Esophagus squamous epithelium (tissue), 5 donors: ENCODE measurements around the gene DCDC2C. TPM values are rescaled to one million over a fixed set of nuclear protein-coding genes. Genes with fewer than 3 reads are reported as not detected.

ENCODE experiments used
- DNase-seq: peaks from one replicate; lab custom pipeline; 2025; lab: John Stamatoyannopoulos, UW
- H3K27ac ChIP-seq, 4 donors: fragments of 200-600 bp; sonication (generic); one replicate each; pipeline ENCODE4 v1.5.1; 2016 to 2019; ENCODE audit warnings: mild to moderate bottlenecking in 1 of 4
- H3K27me3 ChIP-seq, 4 donors: fragments of 200-600 bp; sonication (generic); 1 replicate in 3 of 4; 2 replicates in 1 of 4; pipeline versions ENCODE4 v1.5.1 to v1.6.0; 2017 to 2021; ENCODE audit warnings: antibody characterized with exemption in 1 of 4
- H3K36me3 ChIP-seq, 3 donors: fragments of 200-600 bp; sonication (generic); one replicate each; pipeline ENCODE4 v1.5.1; 2016 to 2019
- H3K4me1 ChIP-seq, 3 donors: fragments of 200-600 bp; sonication (generic); one replicate each; pipeline ENCODE4 v1.5.1; 2017 to 2019
- H3K4me3 ChIP-seq, 4 donors: fragments of 200-600 bp; sonication (generic); 1 replicate in 3 of 4; 2 replicates in 1 of 4; pipeline ENCODE4 v1.5.1; 2016 to 2019; ENCODE audit warnings: mild to moderate bottlenecking in 2 of 4, moderate library complexity in 1 of 4
- H3K9me3 ChIP-seq, 3 donors: fragments of 200-600 bp; sonication (generic); one replicate each; pipeline ENCODE4 v1.5.1; 2016 to 2019
- POLR2A ChIP-seq, 4 donors: fragments of 450-650 bp; IDR thresholded peaks; one replicate each; pipeline ENCODE4 v1.6.1; 2017; ENCODE audit warnings: antibody characterized with exemption in 4 of 4, mild to moderate bottlenecking in 4 of 4, moderate library complexity in 3 of 4
- WGBS, 2 donors: methylation state at CpG; one replicate each; pipeline ENCODE4 v1.1.5; 2018; 5-methylcytosine and 5-hydroxymethylcytosine counted together
- intact Hi-C: fragments of 100-400 bp; cut with DNase I; formaldehyde crosslinking; loops from one replicate; pipeline ENCODE4 v1.15.0; 2022
- total RNA-seq, 4 donors: library from RNA; depleted of rRNA; stranded (reverse); fragments of >200 nt; gene quantifications; one replicate each; pipeline ENCODE4 v1.1.0, GENCODE V29; 2016
- TF ChIP-seq, protein P1 (sequence below), 6 experiments: fragments of 450-650 bp in 4 of 6; fragments of 200-600 bp in 2 of 6; sonication (generic) in 2 of 6; IDR thresholded peaks; one replicate each; pipeline ENCODE4 v1.5.1; 2016 to 2019; ENCODE audit warnings: antibody characterized with exemption in 6 of 6, mild to moderate bottlenecking in 4 of 6, moderate library complexity in 4 of 6
- donor health status: DM: yes; HTN: yes; CAD: no.

DCDC2C gene
- total RNA-seq, 4 donors from 2014 or later = not detected

DNA sequence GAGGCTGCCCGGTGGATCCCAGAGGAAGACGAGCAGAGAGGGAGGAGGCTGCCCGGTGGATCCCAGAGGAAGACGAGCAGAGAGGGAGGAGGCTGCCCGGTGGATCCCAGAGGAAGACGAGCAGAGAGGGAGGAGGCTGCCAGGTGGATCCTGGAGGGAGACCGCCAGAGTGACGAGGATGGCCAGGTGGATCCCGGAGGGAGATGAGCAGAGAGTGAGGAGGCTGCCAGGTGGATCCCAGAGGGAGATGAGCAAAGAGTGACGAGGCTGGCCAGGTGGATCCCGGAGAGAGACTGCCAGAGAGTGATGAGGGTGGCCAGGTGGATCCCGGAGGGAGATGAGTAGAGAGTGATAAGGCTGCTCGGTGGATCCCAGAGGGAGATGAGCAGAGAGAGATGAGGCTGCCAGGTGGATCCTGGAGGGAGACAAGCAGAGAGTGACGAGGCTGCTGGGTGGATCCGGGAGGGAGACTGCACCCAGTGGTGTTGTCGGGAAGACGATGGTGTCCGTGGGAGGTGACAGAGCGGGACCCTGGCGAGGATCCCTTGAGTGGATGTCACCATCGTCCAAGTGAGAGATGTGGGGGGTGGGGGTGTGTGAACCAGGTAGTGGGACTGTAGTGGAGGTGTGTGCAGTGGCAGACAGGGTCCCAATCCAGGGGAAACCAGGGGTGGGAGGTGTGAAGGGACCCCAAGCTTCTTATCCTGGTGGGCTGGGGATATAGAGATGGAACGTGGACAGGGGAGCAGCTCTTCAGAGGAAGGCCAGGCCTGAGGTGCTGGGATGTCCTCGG, 22.3 kb downstream of the DCDC2C start:
- H3K4me1 ChIP-seq = peaks cover 0 to 8% (median 0%) of the 10 kb centered on the region in 3 donors
- intact Hi-C loops = no loop called here
- no peaks in the 10 kb centered on the region for H3K9me3 ChIP-seq
- WGBS, 2 donors = 54 to 63% methylated on average over 14 to 23 of the region's 23 CpGs
- DNase-seq = no peak
- no peak overlapping the region for H3K27ac ChIP-seq
- no peak overlapping the region for H3K4me3 ChIP-seq
- H3K27me3 ChIP-seq = peaks cover 0 to 6% (median 0%) of the 10 kb centered on the region in 4 donors
- H3K36me3 ChIP-seq = no peaks in the 10 kb centered on the region
- TF ChIP-seq POLR2A (IDR thresholded peaks at IDR 0.05) = no peak
- TF ChIP-seq, protein P1, sequence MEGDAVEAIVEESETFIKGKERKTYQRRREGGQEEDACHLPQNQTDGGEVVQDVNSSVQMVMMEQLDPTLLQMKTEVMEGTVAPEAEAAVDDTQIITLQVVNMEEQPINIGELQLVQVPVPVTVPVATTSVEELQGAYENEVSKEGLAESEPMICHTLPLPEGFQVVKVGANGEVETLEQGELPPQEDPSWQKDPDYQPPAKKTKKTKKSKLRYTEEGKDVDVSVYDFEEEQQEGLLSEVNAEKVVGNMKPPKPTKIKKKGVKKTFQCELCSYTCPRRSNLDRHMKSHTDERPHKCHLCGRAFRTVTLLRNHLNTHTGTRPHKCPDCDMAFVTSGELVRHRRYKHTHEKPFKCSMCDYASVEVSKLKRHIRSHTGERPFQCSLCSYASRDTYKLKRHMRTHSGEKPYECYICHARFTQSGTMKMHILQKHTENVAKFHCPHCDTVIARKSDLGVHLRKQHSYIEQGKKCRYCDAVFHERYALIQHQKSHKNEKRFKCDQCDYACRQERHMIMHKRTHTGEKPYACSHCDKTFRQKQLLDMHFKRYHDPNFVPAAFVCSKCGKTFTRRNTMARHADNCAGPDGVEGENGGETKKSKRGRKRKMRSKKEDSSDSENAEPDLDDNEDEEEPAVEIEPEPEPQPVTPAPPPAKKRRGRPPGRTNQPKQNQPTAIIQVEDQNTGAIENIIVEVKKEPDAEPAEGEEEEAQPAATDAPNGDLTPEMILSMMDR (IDR thresholded peaks at IDR 0.05) = no peak

DNA sequence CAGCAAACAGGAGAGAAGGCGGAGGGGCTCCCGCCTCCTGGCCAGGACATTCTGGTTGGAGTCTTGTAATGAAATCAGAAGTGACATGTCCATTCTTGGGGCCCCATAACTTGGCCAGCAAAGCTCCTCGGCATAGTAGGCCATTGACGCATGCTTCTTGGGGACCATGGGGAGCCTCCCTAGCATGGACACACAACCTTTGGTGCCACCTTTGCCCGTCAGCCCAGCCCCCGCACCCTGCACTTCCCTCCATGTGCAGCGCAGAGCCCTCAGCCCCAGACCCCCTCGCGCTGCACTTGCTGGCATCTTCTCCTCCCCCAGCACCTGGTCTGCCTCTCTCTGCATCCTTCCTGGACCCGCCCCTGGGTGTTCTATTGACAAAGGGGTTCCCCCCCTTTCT, 23.1 kb downstream of the DCDC2C start:
- no peak overlapping the region for H3K4me3 ChIP-seq
- no peaks in the 10 kb centered on the region for H3K9me3 ChIP-seq
- DNase-seq = no peak
- 80 to 100% methylated on average over 7 to 8 of the region's 10 CpGs for WGBS, 2 donors
- no peak overlapping the region for H3K27ac ChIP-seq
- peaks cover 0 to 6% (median 0%) of the 10 kb centered on the region in 4 donors for H3K27me3 ChIP-seq
- peaks cover 0 to 8% (median 0%) of the 10 kb centered on the region in 3 donors for H3K4me1 ChIP-seq
- TF ChIP-seq, protein P1 (IDR thresholded peaks at IDR 0.05) = no peak
- no peak for TF ChIP-seq POLR2A (IDR thresholded peaks at IDR 0.05)
- intact Hi-C loops = no loop called here
- no peaks in the 10 kb centered on the region for H3K36me3 ChIP-seq

DNA sequence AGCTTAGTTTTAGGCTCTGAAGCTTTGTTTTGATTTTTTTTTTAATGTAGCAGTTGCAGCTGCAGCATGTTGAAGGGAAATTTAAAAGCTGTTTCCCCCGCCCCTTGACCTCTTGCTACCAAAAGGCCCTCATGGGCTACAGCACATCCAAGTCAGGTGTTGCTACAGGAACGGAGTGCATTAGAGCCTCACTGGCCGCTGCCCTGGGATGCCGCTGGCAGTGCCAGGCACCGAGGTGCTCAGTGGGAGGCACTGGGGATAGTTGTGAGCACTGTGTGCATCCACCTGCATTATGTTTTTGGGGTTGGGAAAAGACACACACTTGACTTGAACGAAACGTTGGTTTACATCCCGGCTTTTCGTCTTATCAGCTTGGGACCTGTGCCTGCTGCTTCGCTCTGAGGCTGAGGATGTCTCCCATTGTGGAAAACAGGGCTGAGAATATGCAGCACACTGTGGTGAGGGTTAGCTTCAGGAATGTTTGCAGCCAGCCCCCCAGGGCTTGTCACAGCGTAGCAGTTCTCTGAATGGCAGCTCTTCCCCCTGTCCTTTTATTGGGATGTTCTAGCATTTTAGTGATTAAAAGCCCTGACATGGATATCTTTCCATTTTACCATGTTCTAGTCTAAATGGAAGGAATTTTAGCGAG, 24.1 kb downstream of the DCDC2C start:
- no peak overlapping the region for H3K4me3 ChIP-seq
- H3K27ac ChIP-seq = no peak overlapping the region
- TF ChIP-seq, protein P1 (IDR thresholded peaks at IDR 0.05) = no peak
- no peak for TF ChIP-seq POLR2A (IDR thresholded peaks at IDR 0.05)
- no peak for DNase-seq
- WGBS, 2 donors = 64 to 73% methylated on average over 7 to 10 of the region's 12 CpGs
- peaks cover 0 to 6% (median 0%) of the 10 kb centered on the region in 4 donors for H3K27me3 ChIP-seq
- intact Hi-C loops = no loop called here
- H3K9me3 ChIP-seq = no peaks in the 10 kb centered on the region
- H3K36me3 ChIP-seq = no peaks in the 10 kb centered on the region
- peaks cover 0 to 8% (median 0%) of the 10 kb centered on the region in 3 donors for H3K4me1 ChIP-seq

DNA sequence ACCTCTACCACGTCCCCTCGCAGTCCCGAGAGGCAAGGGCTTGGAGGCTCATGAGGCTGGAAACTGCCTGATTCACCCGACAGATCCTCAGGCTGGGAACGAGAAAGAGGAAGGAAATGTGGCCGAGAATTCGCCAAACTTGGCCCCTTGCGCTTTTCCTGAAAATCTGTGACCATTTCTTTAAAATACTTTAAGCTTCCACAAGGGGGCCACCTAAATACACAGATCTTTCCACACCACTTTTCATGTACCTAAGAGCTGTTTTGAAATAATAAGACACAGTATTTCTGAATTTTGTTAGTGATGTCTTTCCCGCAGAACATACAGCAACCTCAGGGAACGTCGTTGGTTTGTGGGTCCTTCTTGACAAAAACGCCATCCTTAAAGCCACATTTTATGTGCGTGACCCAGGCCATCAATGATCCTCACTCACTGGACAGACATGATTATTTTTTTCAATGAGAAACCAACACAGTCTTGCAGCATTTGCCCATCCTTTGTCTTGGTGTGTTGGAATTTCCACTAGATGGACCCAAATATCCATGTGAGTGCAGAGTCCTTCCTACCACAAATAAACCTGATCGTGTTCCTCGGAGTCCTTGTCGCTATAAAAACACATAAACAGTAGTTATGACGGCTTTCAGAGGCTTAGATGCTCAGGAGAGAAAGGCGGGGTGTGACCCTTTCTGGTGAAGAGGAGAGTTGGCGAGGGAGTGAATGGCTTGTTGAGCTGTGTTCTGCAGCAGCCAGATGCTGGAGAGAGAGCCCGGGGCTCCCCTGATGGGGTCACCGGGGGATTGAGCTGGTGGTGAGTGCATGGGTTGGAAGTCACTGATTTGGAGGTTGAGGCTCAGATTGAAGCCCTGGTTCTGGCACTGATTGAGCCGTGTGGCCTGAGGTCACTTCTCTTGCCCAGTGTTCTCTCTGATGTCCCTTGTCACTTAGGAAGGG, 25.0 kb downstream of the DCDC2C start:
- Histone ChIP-seq H3K36me3 (no peaks in the 10 kb centered on the region), H3K27me3 (peaks cover 0 to 6% (median 0%) of the 10 kb centered on the region in 4 donors), H3K4me3 (no peak overlapping the region), H3K4me1 (peaks cover 0 to 8% (median 0%) of the 10 kb centered on the region in 3 donors), H3K9me3 (no peaks in the 10 kb centered on the region), H3K27ac (no peak overlapping the region)
- no peak for DNase-seq
- intact Hi-C loops = no loop called here
- TF ChIP-seq, protein P1 (IDR thresholded peaks at IDR 0.05) = peak in 5 of 6 experiments; percentile 30 to 57 (median 49)
- TF ChIP-seq POLR2A (IDR thresholded peaks at IDR 0.05) = no peak
- WGBS, 2 donors = 28 to 41% methylated on average over 15 to 21 of the region's 22 CpGs
